ENCODE data around the gene SCYGR7. TPM values are rescaled to one million over a fixed set of nuclear protein-coding genes. Genes with fewer than 3 reads are reported as not detected.
"Not testable (repeated sequence)": the region's sequence is repeated elsewhere in the genome, so short reads cannot be mapped to it uniquely, and the experiment has no call there.

The SCYGR7 gene
- total RNA-seq, 2 donors from 2014 or later = not detected

DNA sequence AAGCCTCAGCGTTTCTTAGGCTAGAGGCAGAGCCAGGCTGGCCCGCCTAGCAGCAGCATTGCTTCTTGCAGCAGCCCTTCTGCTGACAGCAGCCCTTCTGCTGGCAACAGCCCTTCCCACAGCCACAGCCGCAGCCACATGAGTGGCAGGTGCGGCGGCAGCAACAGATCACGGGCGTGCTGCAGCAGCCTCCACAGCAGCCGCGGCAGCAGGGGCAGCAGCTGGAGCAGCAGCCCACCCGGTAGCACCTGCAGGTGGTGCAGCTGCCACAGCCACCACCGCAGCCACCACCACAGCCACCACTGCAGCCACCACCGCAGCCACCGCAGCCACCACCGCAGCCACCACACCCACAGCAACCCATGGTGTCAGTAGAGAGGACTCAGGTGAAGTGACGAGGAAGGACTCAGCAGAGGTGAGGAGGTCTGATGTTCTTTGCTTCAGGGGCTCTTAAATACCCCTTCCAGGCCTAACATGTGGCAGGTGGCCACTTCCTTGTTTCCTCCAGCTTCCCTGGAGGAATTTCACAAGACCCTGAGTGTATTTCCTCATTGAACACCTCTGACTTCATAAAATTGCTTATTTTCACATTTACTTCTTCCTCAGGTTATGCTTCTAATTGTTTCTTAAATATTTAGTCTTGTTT, 3.6 kb upstream of the SCYGR7 start, which contains the start of gene SCYGR6:
TSS of gene SCYGR6 (minus strand) at position 364 of the 646 bp plus-strand sequence. CDS start at position 364, 0 bp downstream.
- Histone ChIP-seq H3K27me3 (ENCODE audit: control insufficient read depth, insufficient read depth, low read length, poor library complexity, severe bottlenecking) (no peaks in the 10 kb centered on the region), H3K9me3 (ENCODE audit: control insufficient read depth, low read length) (no peaks in the 10 kb centered on the region), H3K36me3 (ENCODE audit: control insufficient read depth, insufficient read depth, low read length) (no peaks in the 10 kb centered on the region), H3K9ac (ENCODE audit: extremely low read depth, low read length, poor library complexity, severe bottlenecking) (no peak within 1 kb of the TSS), H3K4me1 (ENCODE audit: control insufficient read depth, insufficient read depth, low read length) (no peaks in the 10 kb centered on the region), H3K4me3 (ENCODE audit: low read length) (no peak within 1 kb of the TSS), H3K27ac (ENCODE audit: low read depth, low read length) (no peak within 1 kb of the TSS)
- H3K27ac Mint-ChIP-seq = no peak within 1 kb of the TSS
- no peaks in the 10 kb centered on the region for H3K27me3 Mint-ChIP-seq (ENCODE audit: insufficient read depth)
- no peaks in the 10 kb centered on the region for H3K9me3 Mint-ChIP-seq
- no peak within 1 kb of the TSS for H3K4me3 Mint-ChIP-seq
- WGBS, 2 experiments (ENCODE audit: insufficient coverage in 1 of 2, insufficient read length in 1 of 2) = 96% methylated on average over 11 to 15 of the region's 15 CpGs
- no peak for DNase-seq
- peaks cover 3% of the 10 kb centered on the region for H3K4me1 Mint-ChIP-seq
- no peaks in the 10 kb centered on the region for H3K36me3 Mint-ChIP-seq (ENCODE audit: low read depth)
- TF ChIP-seq, protein P1, sequence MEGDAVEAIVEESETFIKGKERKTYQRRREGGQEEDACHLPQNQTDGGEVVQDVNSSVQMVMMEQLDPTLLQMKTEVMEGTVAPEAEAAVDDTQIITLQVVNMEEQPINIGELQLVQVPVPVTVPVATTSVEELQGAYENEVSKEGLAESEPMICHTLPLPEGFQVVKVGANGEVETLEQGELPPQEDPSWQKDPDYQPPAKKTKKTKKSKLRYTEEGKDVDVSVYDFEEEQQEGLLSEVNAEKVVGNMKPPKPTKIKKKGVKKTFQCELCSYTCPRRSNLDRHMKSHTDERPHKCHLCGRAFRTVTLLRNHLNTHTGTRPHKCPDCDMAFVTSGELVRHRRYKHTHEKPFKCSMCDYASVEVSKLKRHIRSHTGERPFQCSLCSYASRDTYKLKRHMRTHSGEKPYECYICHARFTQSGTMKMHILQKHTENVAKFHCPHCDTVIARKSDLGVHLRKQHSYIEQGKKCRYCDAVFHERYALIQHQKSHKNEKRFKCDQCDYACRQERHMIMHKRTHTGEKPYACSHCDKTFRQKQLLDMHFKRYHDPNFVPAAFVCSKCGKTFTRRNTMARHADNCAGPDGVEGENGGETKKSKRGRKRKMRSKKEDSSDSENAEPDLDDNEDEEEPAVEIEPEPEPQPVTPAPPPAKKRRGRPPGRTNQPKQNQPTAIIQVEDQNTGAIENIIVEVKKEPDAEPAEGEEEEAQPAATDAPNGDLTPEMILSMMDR (conservative IDR thresholded peaks at IDR 0.05) = no peak

DNA sequence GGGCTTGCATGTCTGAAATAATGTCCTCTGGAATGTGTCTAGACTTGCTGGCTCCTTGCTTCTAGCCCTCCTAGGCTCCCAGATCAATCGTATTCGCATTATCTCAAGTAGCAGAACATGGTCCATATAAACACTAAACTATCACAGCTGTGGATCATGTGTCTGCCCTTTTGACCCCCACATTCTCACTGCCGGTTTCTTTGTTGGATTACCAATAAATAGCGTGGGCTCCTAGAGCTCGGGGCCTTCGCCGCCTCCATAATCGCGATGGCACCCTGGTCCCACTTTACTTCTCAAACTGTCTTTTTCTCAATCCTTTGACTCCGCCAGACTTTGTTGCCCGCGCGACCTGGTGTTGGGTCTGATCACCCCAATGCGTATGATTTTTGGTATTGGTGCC, 11.2 kb downstream of the SCYGR7 start:
- no peaks in the 10 kb centered on the region for H3K4me1 ChIP-seq (ENCODE audit: control insufficient read depth, insufficient read depth, low read length)
- DNase-seq = no peak
- Mint-ChIP-seq H3K9me3 (no peaks in the 10 kb centered on the region), H3K27me3 (ENCODE audit: insufficient read depth) (no peaks in the 10 kb centered on the region), H3K36me3 (ENCODE audit: low read depth) (no peaks in the 10 kb centered on the region), H3K4me1 (no peaks in the 10 kb centered on the region), H3K27ac (no peak overlapping the region), H3K4me3 (no peak overlapping the region)
- H3K27me3 ChIP-seq (ENCODE audit: control insufficient read depth, insufficient read depth, low read length, poor library complexity, severe bottlenecking) = no peaks in the 10 kb centered on the region
- H3K9ac ChIP-seq (ENCODE audit: extremely low read depth, low read length, poor library complexity, severe bottlenecking) = no peak overlapping the region
- H3K27ac ChIP-seq (ENCODE audit: low read depth, low read length) = no peak overlapping the region
- no peak overlapping the region for H3K4me3 ChIP-seq (ENCODE audit: low read length)
- 71 to 89% methylated on average over 7 to 14 of the region's 14 CpGs for WGBS, 2 experiments (ENCODE audit: insufficient coverage in 1 of 2, insufficient read length in 1 of 2)
- TF ChIP-seq, protein P1 (conservative IDR thresholded peaks at IDR 0.05) = no peak
- H3K36me3 ChIP-seq (ENCODE audit: control insufficient read depth, insufficient read depth, low read length) = no peaks in the 10 kb centered on the region
- no peaks in the 10 kb centered on the region for H3K9me3 ChIP-seq (ENCODE audit: control insufficient read depth, low read length)

DNA sequence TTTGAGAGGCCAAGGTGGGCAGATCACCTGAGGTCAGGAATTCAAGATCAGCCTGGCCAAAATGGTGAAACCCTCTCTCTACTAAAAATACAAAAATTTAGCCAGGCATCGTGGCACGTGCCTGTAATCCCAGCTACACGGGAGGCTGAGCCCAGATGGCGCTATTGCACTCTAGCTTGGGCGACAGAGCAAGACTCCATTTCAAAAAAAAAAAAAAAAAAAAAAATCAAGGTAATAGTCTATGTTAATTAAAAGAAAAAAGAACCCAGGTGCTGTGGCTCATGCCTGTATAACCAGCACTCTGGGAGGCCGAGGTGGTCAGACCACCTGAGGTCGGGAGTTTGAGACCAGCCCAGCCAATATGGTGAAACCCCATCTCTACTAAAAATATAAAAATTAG, 12.6 kb downstream of the SCYGR7 start:
- not testable (repeated sequence) for H3K27me3 Mint-ChIP-seq (ENCODE audit: insufficient read depth); H3K36me3 Mint-ChIP-seq (ENCODE audit: low read depth); H3K27me3 ChIP-seq (ENCODE audit: control insufficient read depth, insufficient read depth, low read length, poor library complexity, severe bottlenecking); H3K27ac Mint-ChIP-seq; H3K4me1 ChIP-seq (ENCODE audit: control insufficient read depth, insufficient read depth, low read length); H3K9ac ChIP-seq (ENCODE audit: extremely low read depth, low read length, poor library complexity, severe bottlenecking); H3K27ac ChIP-seq (ENCODE audit: low read depth, low read length); H3K36me3 ChIP-seq (ENCODE audit: control insufficient read depth, insufficient read depth, low read length); H3K4me1 Mint-ChIP-seq; H3K9me3 ChIP-seq (ENCODE audit: control insufficient read depth, low read length); H3K4me3 Mint-ChIP-seq; H3K9me3 Mint-ChIP-seq; H3K4me3 ChIP-seq (ENCODE audit: low read length)
- 69 to 83% methylated on average over 1 to 6 of the region's 7 CpGs for WGBS, 2 experiments (ENCODE audit: insufficient coverage in 1 of 2, insufficient read length in 1 of 2)
- peak; percentile 86 for DNase-seq
- TF ChIP-seq, protein P1 (conservative IDR thresholded peaks at IDR 0.05) = peak; percentile 74
